GM06990 (cell line): ENCODE results near the gene TEX11.

Source experiments
- DNase-seq: peaks from one replicate; pipeline ENCODE4 v3.0.0-alpha.2; 2011; ENCODE audit not compliant: insufficient read length; ENCODE audit errors: extremely low read depth
- H3K27me3 ChIP-seq: replicated peaks from 2 replicates; pipeline ENCODE4 v1.6.0; 2011; ENCODE audit warnings: low read length; ENCODE audit not compliant: control insufficient read depth, insufficient read depth
- H3K36me3 ChIP-seq: 2 replicates; pipeline ENCODE4 v1.5.1; 2011; ENCODE audit warnings: low read length; ENCODE audit not compliant: control insufficient read depth, insufficient read depth
- H3K4me3 ChIP-seq: replicated peaks from 2 replicates; pipeline ENCODE4 v1.5.1; 2011; ENCODE audit warnings: low read depth, mild to moderate bottlenecking, control low read depth, low read length
- CTCF ChIP-seq: IDR thresholded peaks from 2 replicates; pipeline ENCODE4 v1.5.1; 2011; ENCODE audit warnings: low read length, control low read depth, mild to moderate bottlenecking, inconsistent platforms; ENCODE audit not compliant: insufficient read depth, poor library complexity, severe bottlenecking

The TEX11 gene

GRCh38 chrX:70908541-70908940 is at the start of gene TEX11:
Gene TEX11 (minus strand): TSS chrX:70908711. CDS start chrX:70907789, 922 bp downstream.
- TF ChIP-seq CTCF, result no peak
- DNase-seq, result no peak
- H3K27me3 ChIP-seq, result no peaks in the 10 kb centered on the region
- H3K36me3 ChIP-seq, result no peaks in the 10 kb centered on the region
- H3K4me3 ChIP-seq, result no peak within 1 kb of the TSS

- Histone ChIP-seq H3K36me3 (no peaks in the 10 kb centered on the region), H3K4me3 (no peak overlapping the region), H3K27me3 (no peaks in the 10 kb centered on the region)
- no peak for DNase-seq
- no peak for TF ChIP-seq CTCF
Observed at GRCh38 chrX:70954871-70955270, 46.4 kb upstream of the TEX11 start.

- Histone ChIP-seq H3K27me3 (no peaks in the 10 kb centered on the region), H3K4me3 (no peak overlapping the region), H3K36me3 (no peaks in the 10 kb centered on the region)
- DNase-seq, result no peak
- no peak for TF ChIP-seq CTCF
Observed at GRCh38 chrX:70924294-70924911, 15.9 kb upstream of the TEX11 start.

GRCh38 chrX:70922774-70923473 is 14.4 kb upstream of the TEX11 start:
- DNase-seq, result no peak

GRCh38 chrX:70921709-70922352 is 13.3 kb upstream of the TEX11 start:
- Histone ChIP-seq H3K36me3 (no peaks in the 10 kb centered on the region), H3K4me3 (no peak overlapping the region), H3K27me3 (no peaks in the 10 kb centered on the region)
- no peak for DNase-seq
- no peak for TF ChIP-seq CTCF

More at GRCh38 chrX:70922774-70923473, 14.4 kb upstream of the TEX11 start:
- H3K4me3 ChIP-seq, result no peak overlapping the region
- TF ChIP-seq CTCF, result no peak
- no peaks in the 10 kb centered on the region for H3K27me3 ChIP-seq
- H3K36me3 ChIP-seq, result no peaks in the 10 kb centered on the region
